ENCODE data around the gene CSNK1D. TPM values are rescaled to one million over a fixed set of nuclear protein-coding genes. Genes with fewer than 3 reads are reported as not detected.

The CSNK1D gene
- total RNA-seq, 1 donor from 2014 or later: 54.1 TPM

DNA sequence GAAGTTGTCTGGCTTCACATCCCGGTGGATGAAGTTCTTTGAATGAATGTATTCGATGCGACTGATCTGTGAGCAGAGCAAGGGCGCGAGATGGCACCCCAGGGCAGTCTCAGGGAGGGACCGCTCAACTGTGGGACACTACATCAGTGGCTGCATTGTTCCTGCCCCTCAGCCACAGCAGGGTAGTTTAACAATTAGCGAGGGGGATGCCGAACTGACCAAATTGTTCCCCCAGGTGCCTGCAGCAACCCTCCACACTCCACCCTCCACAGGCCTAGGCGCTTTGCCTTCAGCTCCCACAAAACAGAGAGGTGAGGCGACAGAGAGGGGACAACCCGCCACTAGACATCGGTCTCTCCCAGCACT, 20.3 kb downstream of the CSNK1D start:
- TF ChIP-seq, protein P1, sequence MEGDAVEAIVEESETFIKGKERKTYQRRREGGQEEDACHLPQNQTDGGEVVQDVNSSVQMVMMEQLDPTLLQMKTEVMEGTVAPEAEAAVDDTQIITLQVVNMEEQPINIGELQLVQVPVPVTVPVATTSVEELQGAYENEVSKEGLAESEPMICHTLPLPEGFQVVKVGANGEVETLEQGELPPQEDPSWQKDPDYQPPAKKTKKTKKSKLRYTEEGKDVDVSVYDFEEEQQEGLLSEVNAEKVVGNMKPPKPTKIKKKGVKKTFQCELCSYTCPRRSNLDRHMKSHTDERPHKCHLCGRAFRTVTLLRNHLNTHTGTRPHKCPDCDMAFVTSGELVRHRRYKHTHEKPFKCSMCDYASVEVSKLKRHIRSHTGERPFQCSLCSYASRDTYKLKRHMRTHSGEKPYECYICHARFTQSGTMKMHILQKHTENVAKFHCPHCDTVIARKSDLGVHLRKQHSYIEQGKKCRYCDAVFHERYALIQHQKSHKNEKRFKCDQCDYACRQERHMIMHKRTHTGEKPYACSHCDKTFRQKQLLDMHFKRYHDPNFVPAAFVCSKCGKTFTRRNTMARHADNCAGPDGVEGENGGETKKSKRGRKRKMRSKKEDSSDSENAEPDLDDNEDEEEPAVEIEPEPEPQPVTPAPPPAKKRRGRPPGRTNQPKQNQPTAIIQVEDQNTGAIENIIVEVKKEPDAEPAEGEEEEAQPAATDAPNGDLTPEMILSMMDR (conservative IDR thresholded peaks at IDR 0.05; ENCODE audit: low read depth, low read length): no peak
- no peak for DNase-seq (ENCODE audit: low read depth)
- H3K4me3 ChIP-seq (ENCODE audit: low read depth, low read length): no peak overlapping the region

DNA sequence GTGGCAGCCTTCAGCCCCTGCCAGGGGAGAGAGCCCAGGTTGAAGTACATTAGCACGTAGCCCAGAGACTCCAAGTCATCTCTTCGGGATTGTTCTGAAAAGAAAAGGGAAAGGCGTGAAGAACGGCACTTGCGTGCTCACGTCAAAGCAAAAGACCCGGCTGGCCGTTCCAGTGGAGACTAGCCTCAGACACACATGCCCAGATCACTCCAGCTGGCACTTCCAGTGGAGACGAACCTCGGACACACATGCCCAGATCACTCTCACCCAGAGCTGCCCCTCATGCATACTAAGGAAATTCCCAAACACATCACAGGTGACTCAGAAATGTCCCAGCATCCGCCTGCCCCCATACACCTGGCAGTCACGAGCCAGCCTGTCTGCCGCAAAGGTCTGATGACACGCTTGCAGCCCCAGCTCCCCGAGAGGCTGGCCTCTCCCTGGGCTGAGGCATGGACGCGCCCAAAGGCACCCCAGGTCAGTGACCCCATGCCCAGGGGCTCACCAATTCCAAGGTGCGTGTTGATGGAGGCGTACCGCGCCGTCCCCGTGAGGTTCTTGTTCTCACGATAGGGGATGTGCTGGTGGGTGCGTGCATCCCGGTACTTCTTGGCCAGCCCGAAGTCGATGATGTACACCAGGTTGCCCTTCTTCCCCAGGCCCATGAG, 20.9 kb downstream of the CSNK1D start:
- TF ChIP-seq, protein P1 (conservative IDR thresholded peaks at IDR 0.05; ENCODE audit: low read depth, low read length): no peak
- H3K4me3 ChIP-seq (ENCODE audit: low read depth, low read length): no peak overlapping the region
- DNase-seq (ENCODE audit: low read depth): no peak

- DNase-seq (ENCODE audit: low read depth): no peak
- TF ChIP-seq, protein P1 (conservative IDR thresholded peaks at IDR 0.05; ENCODE audit: low read depth, low read length): no peak
- no peak overlapping the region for H3K4me3 ChIP-seq (ENCODE audit: low read depth, low read length)
Observed at GRCh38 chr17:82250868-82251500, 22.5 kb downstream of the CSNK1D start.

GRCh38 chr17:82249896-82250581, 23.5 kb downstream of the CSNK1D start:
- no peak for DNase-seq (ENCODE audit: low read depth)
- H3K4me3 ChIP-seq (ENCODE audit: low read depth, low read length): no peak overlapping the region
- TF ChIP-seq, protein P1 (conservative IDR thresholded peaks at IDR 0.05; ENCODE audit: low read depth, low read length): no peak

DNA sequence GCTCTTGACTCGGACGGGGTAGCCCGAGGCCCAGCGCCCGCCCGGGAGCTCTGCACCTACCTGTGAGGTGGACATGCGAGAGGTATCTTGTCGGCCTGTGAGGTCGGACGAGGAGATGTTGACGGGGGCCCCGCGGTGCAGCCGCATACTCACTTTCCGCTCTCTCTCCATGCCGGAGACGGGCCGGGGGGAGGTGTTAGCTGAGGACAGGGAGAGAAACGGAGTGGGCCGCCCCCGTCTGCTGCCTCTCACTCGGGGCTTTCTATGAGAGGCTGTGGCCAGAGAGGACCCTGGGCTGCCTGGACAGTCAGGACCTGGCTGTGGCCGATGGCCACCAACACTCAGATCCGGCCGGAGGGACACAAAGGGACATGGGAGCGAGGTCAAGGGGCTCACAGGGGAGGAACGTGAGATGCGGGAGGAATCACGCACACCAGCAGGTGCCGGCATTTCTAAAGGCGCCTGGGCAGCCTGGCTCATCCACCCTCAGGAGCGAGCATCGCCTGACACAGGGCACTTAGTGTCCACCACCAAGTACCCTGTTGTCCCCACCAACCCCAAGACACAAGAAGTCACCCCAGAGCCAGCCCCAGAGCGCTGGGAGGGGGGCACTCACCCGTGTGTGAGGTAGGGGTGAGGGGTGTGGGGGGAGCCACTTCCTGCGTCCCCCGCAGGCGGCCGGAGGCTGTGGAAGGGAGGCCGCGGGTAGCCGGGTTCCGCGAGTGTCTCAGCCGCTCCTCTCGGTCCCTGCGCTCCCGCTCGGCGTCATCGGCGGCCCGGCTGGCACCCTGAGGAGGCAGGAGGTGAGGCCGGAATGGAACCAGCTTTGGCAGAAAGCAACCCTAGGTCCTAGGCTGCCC, 24.5 kb downstream of the CSNK1D start:
- no peak for DNase-seq (ENCODE audit: low read depth)
- TF ChIP-seq, protein P1 (conservative IDR thresholded peaks at IDR 0.05; ENCODE audit: low read depth, low read length): no peak
- no peak overlapping the region for H3K4me3 ChIP-seq (ENCODE audit: low read depth, low read length)

DNA sequence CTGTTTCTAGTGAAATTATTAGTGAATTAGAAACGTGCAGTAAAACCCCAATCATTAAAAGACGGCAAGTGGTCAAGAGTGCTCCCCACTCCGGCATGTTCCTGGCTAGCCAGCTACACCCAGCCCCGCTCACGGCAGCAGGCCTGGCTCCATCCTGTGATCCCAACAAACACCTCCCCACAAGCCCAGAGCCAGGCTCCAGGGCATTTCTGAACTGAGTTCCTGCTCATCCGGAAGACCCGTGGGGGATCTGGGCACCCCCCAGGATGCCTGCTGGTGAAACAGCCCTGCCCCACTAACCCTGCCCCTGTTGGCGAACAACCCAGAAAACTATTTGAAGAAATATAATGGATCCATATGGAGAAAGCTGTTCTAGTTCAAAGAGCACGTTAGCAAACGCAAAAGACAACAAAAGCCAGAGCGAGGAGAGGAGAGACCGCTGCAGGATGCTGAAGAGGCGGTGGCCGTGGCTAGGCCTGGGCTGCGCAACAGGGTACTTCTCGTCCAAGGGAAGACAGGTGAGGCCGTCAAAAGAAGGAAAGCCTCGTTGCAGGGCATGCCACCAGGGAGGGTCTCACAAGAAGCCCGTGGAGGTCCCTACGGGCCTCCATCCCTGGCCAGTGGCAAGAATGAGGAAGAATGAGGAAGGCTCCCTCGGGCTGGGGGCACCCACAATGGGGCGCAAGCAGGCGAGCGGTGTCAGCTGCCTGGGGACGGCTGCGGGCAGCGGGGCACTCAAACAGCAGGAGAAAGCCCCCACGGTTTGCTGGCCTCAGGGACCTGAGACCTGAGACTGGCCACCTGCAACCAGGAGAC, 25.4 kb downstream of the CSNK1D start:
- TF ChIP-seq, protein P1 (conservative IDR thresholded peaks at IDR 0.05; ENCODE audit: low read depth, low read length): no peak
- DNase-seq (ENCODE audit: low read depth): no peak
- H3K4me3 ChIP-seq (ENCODE audit: low read depth, low read length): no peak overlapping the region
